NCI-H774 (cell line): ENCODE results near the gene STXBP4.

Source experiments
- DNase-seq: peaks from one replicate; lab custom pipeline; 2025; lab: John Stamatoyannopoulos, UW

STXBP4 gene

GRCh38 chr17:54971901-54972300 lies 3.3 kb downstream of the STXBP4 start:
- no peak for DNase-seq

GRCh38 chr17:54972406-54973138 lies 4.0 kb downstream of the STXBP4 start:
- no peak for DNase-seq

- no peak for DNase-seq
Observed at GRCh38 chr17:54974759-54975158, 6.2 kb downstream of the STXBP4 start.

- no peak for DNase-seq
Observed at GRCh38 chr17:54976316-54976715, 7.8 kb downstream of the STXBP4 start.

GRCh38 chr17:54977744-54978143 lies 9.2 kb downstream of the STXBP4 start:
- no peak for DNase-seq

GRCh38 chr17:54979657-54980056 lies 11.1 kb downstream of the STXBP4 start:
- no peak for DNase-seq

- DNase-seq = no peak
Observed at GRCh38 chr17:54980375-54980774, 11.8 kb downstream of the STXBP4 start.

- no peak for DNase-seq
Observed at GRCh38 chr17:54982399-54982798, 13.8 kb downstream of the STXBP4 start.

GRCh38 chr17:54983260-54983659 lies 14.7 kb downstream of the STXBP4 start:
- no peak for DNase-seq

- DNase-seq = no peak
Observed at GRCh38 chr17:54985476-54985875, 16.9 kb downstream of the STXBP4 start.

- DNase-seq = no peak
Observed at GRCh38 chr17:54990118-54990517, 21.6 kb downstream of the STXBP4 start.

GRCh38 chr17:54991567-54991966 lies 23.0 kb downstream of the STXBP4 start:
- DNase-seq = no peak

GRCh38 chr17:54992797-54993639 lies 24.5 kb downstream of the STXBP4 start:
- peak; percentile 69 for DNase-seq

GRCh38 chr17:54996441-54996840 lies 27.9 kb downstream of the STXBP4 start:
- DNase-seq = no peak

- DNase-seq = no peak
Observed at GRCh38 chr17:55002458-55002857, 33.9 kb downstream of the STXBP4 start.

- no peak for DNase-seq
Observed at GRCh38 chr17:55004484-55004883, 35.9 kb downstream of the STXBP4 start.

GRCh38 chr17:55005520-55005919 lies 37.0 kb downstream of the STXBP4 start:
- DNase-seq = no peak

GRCh38 chr17:55023626-55024025 lies 55.1 kb downstream of the STXBP4 start:
- DNase-seq = no peak

- DNase-seq = no peak
Observed at GRCh38 chr17:55037828-55038227, 69.3 kb downstream of the STXBP4 start.

GRCh38 chr17:55038291-55038690 lies 69.7 kb downstream of the STXBP4 start:
- no peak for DNase-seq

- DNase-seq = no peak
Observed at GRCh38 chr17:55040611-55041010, 72.0 kb downstream of the STXBP4 start.

GRCh38 chr17:55053855-55054254 lies 85.3 kb downstream of the STXBP4 start:
- no peak for DNase-seq

- DNase-seq = no peak
Observed at GRCh38 chr17:55054429-55054828, 85.9 kb downstream of the STXBP4 start.
